ENCODE results near the gene BPIFA2.

The BPIFA2 gene

DNA sequence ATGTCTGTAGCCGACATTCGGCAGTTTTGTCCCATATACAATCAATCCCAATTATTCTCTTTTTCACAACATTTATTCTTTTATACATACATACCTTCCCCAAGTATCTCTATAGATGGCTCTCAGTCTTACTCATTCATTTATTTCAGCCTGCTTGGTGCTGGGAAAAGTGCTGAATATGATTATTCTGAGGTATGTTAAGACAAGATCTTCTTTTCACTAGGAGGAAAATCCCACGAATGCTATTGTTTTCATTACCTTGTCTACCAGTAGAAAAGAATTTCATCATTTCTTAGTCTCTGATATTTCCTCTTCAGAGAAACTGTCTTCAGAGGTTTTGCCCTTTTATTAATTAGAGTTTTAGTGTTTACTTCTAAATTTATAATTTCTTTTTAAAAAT lies 35.5 kb downstream of the BPIFA2 start:
- no peak for DNase-seq

DNA sequence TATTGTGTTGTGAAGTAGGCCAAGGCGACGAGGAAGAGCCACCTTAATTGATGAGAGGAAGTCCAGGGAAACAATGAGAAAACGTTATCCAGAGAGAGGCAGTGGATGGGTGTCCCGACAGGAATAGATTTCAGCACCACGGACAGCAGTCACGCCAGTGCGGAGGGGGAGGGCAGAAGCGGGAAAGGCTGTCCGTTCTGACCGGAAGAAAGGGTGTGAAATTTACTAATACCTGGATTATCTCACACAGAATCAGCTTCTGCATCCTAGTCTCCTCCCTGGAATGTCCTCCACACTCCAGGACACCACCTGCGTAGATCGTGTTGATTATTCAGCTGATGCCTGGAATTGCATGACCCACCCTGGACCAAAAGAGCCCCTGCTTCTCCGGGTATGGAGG lies 41.8 kb downstream of the BPIFA2 start:
- DNase-seq, result no peak

DNA sequence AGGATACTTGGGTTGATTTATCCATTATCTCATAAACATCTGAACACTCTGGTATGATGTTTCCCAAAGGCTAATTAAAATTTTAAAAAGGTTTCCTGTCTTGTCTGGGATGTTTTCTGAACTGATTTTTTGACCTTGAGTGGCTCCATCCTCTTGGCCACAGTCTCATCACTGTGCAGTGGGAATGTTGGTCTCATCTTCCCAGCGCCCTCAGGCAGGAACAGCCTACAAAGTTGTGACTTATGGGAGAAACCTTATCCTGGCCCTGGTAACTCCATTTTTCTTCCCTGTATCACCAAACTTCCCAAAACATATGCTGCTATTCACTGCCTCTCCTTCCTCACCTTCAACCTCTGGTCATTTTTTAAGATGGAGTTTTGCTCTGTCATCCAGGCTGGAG lies 42.4 kb downstream of the BPIFA2 start:
- no peak for DNase-seq

DNA sequence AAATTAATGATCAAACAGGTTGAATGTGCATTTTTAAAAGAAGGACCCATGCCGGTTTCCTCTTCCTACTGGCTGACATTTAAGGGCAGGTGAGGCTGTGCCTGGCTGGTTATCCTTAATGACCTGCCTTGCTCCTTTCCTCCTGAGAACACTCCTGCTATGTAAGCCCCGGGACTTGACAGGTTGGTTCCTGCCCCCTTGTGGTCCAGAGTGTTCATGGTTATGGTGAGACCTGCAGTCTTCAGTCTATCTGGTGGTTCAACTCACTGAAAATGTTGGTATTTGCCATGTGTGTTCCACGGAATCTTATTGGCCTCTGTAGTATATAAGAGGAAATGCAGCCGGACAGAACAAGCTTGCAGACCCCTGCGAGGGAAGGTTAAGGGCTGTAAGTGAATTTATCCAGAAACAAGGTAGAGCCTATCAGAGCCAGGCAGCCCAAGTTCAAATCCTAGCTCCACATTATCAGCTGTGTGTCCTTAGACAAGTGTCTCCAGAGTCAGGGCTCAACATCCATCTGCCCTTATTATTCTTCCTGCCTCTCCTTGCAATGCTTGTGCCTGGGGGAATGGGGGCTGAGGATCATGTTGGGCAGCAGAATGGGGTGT lies 44.0 kb downstream of the BPIFA2 start:
- DNase-seq, result no peak

GRCh38 chr20:33217052-33217451 lies 49.1 kb downstream of the BPIFA2 start, which contains the start of gene BPIFA3:
TSS of gene BPIFA3 (plus strand) at chr20:33217352. CDS start at chr20:33217537, 185 bp downstream.
- no peak for DNase-seq

- no peak for DNase-seq
These were observed 56.4 kb downstream of the BPIFA2 start for GRCh38 chr20:33224399-33224798.

DNA sequence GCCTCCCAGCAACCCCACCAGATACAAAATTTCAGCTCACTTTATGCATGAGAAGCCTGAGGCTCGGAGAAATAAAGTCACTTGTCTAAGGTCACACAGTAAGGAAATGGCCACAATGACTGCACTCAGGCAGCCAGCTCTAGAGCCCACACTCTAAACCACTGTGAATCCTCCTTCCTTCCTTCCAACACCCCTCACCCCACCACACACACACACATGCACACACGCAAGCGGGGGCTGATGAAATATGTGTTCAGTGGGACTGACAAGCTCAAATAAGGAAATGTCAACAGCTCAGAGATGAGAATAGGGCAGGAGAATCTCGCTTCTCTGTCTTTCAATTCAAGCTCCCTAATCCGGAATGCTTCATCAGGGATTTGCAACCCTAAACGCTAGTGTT lies 61.9 kb downstream of the BPIFA2 start:
- DNase-seq, result no peak
